ENCODE results near the gene PIP5KL1.

- TF ChIP-seq POLR2AphosphoS5 (IDR thresholded peaks at IDR 0.05; ENCODE audit: borderline replicate concordance, low read depth, low read length) (no peak), EZH2 (IDR thresholded peaks at IDR 0.05) (no peak), FOXP2 (optimal IDR thresholded peaks at IDR 0.05; ENCODE audit: control extremely low read depth, extremely low read length, insufficient read depth) (no peak)
Measured at GRCh38 chr9:127895811-127896210, 34.8 kb downstream of the PIP5KL1 start.

All from SK-N-MC (cell line).